Measurements from ENCODE around the gene EFCAB5.
"Not testable (repeated sequence)": the region's sequence is repeated elsewhere in the genome, so short reads cannot be mapped to it uniquely, and the experiment has no call there.

The EFCAB5 gene

DNA sequence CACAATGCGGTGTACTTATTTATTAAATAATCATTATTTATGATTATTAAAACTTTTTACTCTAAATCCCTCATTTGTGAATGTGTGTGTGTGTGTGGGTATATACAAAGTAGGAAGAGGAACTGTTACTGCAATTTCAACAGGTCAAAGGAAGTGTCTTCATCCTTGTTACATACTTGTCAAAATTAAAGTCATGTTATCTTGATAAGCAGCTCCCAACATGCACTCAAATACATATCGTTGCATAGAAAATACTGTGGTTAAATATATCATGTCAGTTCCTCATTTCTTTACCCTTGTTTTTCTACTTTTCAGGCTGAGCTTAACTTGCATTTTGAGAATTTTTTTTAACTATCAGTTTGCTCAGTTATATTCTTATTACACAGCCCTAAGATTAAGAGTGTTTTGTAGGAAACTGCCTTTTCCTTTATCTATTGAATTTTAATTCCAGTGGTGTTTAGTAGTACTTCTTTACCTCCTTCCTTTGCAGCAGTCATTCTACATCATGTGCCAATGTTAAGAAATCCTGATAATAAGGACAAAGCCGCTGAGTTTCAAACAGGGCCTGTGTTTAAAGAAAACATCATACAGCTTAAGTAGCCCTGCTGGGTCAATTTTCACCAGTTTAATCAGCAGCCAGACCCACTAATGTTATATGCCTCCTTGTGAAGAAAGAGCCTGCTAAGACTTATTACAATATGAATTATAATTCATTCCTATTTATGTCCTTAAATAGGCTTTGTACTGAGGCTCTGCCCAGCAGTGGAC, 7.2 kb downstream of the EFCAB5 start:
- Histone ChIP-seq H3K27me3 (ENCODE audit: control insufficient read depth, insufficient read depth, low read length) (no peaks in the 10 kb centered on the region), H3K9ac (ENCODE audit: low read depth, low read length) (no peak overlapping the region), H3K9me3 (ENCODE audit: control insufficient read depth, insufficient read depth, low read length) (no peaks in the 10 kb centered on the region), H3K4me3 (ENCODE audit: low read depth, low read length) (no peak overlapping the region), H3K36me3 (ENCODE audit: control insufficient read depth, insufficient read depth, low read length) (no peaks in the 10 kb centered on the region), H3K4me1 (ENCODE audit: control insufficient read depth, insufficient read depth, low read length) (no peaks in the 10 kb centered on the region)

DNA sequence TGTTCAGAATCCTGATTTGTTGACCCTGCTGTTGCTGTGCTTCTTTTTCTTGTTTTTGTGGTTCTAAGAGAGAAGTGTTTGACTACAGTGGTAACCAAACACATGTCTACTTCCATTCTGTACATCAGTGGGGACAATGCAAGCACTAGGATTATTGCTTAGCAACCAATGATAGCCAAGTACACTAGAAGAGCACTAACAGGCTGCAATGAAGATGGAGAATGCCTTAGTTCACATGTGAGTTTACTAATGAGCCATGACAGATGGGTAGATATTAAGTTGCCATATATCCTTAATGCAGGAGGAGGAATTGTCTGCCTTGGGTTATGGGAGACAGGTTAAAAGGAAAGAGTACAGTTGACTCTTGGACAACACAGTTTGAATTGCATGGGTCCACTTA, 8.3 kb downstream of the EFCAB5 start:
- Histone ChIP-seq H3K9ac (ENCODE audit: low read depth, low read length) (no peak overlapping the region), H3K4me3 (ENCODE audit: low read depth, low read length) (no peak overlapping the region), H3K4me1 (ENCODE audit: control insufficient read depth, insufficient read depth, low read length) (no peaks in the 10 kb centered on the region), H3K36me3 (ENCODE audit: control insufficient read depth, insufficient read depth, low read length) (no peaks in the 10 kb centered on the region), H3K27me3 (ENCODE audit: control insufficient read depth, insufficient read depth, low read length) (no peaks in the 10 kb centered on the region), H3K9me3 (ENCODE audit: control insufficient read depth, insufficient read depth, low read length) (no peaks in the 10 kb centered on the region)

DNA sequence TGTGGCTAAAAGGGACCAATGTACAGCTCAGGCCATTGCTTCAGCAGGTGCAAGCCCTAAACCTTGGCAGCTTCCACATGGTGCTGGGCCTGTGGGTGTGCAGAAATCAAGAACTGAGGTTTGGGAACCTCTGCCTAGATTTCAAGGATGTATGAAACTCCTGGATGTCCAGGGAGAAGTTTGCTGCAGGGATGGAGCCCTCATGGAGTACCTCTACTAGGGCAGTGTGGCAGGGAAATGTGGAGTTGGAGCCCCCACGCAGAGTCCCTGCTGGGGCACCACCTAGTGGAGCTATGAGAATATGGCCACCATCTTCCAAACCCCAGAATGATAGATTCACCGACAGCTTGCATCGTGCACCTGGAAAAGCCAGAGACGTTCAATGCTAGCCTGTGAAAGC, 13.0 kb downstream of the EFCAB5 start:
- no peaks in the 10 kb centered on the region for H3K9me3 ChIP-seq (ENCODE audit: control insufficient read depth, insufficient read depth, low read length)
- no peaks in the 10 kb centered on the region for H3K36me3 ChIP-seq (ENCODE audit: control insufficient read depth, insufficient read depth, low read length)
- no peak overlapping the region for H3K4me3 ChIP-seq (ENCODE audit: low read depth, low read length)
- no peak overlapping the region for H3K9ac ChIP-seq (ENCODE audit: low read depth, low read length)
- H3K4me1 ChIP-seq (ENCODE audit: control insufficient read depth, insufficient read depth, low read length), result no peaks in the 10 kb centered on the region
- H3K27me3 ChIP-seq (ENCODE audit: control insufficient read depth, insufficient read depth, low read length), result no peaks in the 10 kb centered on the region

DNA sequence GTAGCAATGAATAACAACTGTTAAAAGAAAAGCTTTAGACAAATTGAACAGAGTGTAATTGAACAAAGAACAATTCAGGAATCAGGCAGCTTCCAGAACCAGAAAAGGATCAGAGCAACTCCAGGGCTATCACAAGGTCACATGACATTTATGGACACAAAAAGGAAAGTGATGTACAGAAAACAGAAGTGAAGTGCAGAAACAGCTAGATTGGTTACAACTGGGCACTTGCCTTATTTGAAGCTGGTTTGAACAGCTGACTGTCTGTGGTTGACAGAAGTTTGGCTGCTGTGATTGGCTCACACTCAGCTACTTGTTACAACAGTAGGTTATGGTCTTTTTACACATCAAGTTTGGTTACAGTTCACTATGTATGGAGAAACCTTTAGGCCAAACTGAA, 14.8 kb downstream of the EFCAB5 start:
- no peak overlapping the region for H3K9ac ChIP-seq (ENCODE audit: low read depth, low read length)
- H3K36me3 ChIP-seq (ENCODE audit: control insufficient read depth, insufficient read depth, low read length), result no peaks in the 10 kb centered on the region
- H3K4me1 ChIP-seq (ENCODE audit: control insufficient read depth, insufficient read depth, low read length), result no peaks in the 10 kb centered on the region
- no peaks in the 10 kb centered on the region for H3K27me3 ChIP-seq (ENCODE audit: control insufficient read depth, insufficient read depth, low read length)
- no peak overlapping the region for H3K4me3 ChIP-seq (ENCODE audit: low read depth, low read length)
- H3K9me3 ChIP-seq (ENCODE audit: control insufficient read depth, insufficient read depth, low read length), result no peaks in the 10 kb centered on the region

DNA sequence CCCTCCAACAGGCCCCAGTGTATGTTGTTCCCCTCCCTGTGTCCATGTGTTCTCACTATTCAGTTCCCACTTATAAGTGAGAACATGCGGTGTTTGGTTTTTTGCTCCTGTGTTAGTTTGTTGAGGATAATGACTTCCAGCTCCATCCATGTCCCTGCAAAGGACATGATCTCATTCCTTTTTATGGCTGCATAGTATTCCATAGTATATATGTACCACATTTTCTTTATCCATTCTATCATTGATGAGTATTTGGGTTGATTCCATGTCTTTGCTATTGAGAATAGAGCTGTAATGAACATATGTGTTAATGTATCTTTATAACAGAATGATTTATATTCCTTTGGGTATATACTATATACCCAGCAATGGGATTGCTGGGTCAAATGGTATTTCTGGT, 16.1 kb downstream of the EFCAB5 start:
- H3K4me1 ChIP-seq (ENCODE audit: control insufficient read depth, insufficient read depth, low read length); H3K9me3 ChIP-seq (ENCODE audit: control insufficient read depth, insufficient read depth, low read length); H3K27me3 ChIP-seq (ENCODE audit: control insufficient read depth, insufficient read depth, low read length); H3K4me3 ChIP-seq (ENCODE audit: low read depth, low read length); H3K36me3 ChIP-seq (ENCODE audit: control insufficient read depth, insufficient read depth, low read length); H3K9ac ChIP-seq (ENCODE audit: low read depth, low read length): not testable (repeated sequence)

DNA sequence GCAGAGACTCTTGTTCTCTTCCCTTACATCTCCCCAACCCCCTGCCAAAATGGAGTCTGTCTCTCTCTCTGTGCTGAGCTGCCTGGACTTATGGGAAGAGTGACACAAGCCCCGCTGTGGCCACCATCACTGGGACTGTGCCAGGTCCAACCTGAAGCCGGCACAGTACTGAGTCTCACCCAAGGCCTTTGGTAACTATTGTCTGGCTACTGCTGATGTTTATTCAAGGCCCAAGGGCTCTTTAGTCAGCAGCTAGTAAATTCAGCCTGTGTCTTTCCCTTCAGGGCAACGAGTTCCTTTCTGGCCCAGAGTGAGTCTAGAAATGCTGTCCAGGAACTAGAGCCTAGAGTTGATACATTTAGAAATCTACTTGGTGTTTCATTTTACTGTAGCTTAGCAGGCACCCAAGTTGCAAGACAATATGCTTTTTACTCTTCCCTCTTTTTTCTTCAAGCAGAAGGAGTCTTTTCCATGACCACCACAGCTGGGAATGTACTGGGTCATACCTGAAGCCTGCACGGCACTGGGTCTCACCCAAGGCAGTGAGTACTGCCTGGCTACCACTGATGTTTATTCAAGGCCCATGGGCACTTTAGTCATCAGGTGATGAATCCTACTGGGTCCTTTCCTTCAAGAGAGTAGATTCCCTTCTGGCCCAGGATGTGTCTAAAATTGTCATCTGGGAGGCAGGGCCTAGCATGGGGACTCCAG, 17.7 kb downstream of the EFCAB5 start:
- H3K27me3 ChIP-seq (ENCODE audit: control insufficient read depth, insufficient read depth, low read length), result no peaks in the 10 kb centered on the region
- no peaks in the 10 kb centered on the region for H3K36me3 ChIP-seq (ENCODE audit: control insufficient read depth, insufficient read depth, low read length)
- H3K4me1 ChIP-seq (ENCODE audit: control insufficient read depth, insufficient read depth, low read length), result no peaks in the 10 kb centered on the region
- H3K9me3 ChIP-seq (ENCODE audit: control insufficient read depth, insufficient read depth, low read length), result no peaks in the 10 kb centered on the region
- H3K9ac ChIP-seq (ENCODE audit: low read depth, low read length), result no peak overlapping the region
- no peak overlapping the region for H3K4me3 ChIP-seq (ENCODE audit: low read depth, low read length)

DNA sequence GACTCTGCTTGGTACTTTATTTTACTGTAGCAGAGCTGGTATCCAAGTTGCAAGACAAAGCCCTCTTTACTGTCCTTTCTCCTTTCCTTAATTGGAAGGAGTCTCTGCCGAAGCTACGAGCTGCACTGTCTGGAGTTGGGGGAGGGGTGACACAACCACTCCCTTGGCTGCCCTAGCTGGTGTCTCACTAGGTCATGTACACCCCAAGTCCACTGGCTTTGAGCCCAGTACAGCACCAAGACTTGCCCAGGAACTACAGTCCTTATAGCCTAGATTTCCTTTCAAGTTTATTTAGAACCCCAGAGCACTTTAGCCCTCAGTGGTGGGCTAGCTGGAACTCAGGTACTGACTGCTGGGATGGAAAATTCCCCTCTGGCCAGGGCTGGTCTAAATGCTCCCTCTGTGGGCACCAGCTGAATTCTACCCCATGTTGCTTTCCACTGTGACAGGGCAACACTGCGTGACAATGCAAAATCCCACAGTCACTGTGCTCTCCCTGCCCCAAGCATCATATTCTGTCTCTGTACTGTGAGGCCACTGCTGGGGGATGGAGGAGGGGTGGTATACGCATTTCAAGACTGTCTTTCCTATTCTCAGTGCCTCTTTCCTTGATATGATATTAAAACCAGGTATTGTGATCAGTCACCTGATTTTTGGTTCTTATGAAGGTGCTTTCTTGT, 18.4 kb downstream of the EFCAB5 start:
- Histone ChIP-seq H3K4me1 (ENCODE audit: control insufficient read depth, insufficient read depth, low read length) (no peaks in the 10 kb centered on the region), H3K27me3 (ENCODE audit: control insufficient read depth, insufficient read depth, low read length) (no peaks in the 10 kb centered on the region), H3K36me3 (ENCODE audit: control insufficient read depth, insufficient read depth, low read length) (no peaks in the 10 kb centered on the region), H3K9ac (ENCODE audit: low read depth, low read length) (no peak overlapping the region), H3K9me3 (ENCODE audit: control insufficient read depth, insufficient read depth, low read length) (no peaks in the 10 kb centered on the region), H3K4me3 (ENCODE audit: low read depth, low read length) (no peak overlapping the region)

DNA sequence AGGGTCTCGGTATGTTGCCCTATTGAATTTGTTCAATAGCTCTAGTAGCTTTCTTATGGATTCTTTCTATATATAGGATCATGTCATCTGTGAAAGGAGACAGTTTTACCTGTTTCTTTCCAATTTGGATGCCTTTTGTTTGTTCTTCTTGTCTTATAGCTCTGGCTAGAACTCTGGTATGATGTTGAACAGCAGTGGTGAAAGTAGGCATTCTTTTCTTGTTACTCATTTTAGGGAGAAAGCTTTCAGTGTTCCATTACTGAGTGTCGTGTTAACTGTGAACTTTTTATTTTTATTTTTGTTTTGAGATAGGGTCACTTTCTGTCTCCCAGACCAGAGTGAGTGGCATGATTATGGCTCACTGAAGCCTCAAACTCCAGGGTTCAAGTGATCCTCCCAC, 21.2 kb downstream of the EFCAB5 start:
- H3K4me1 ChIP-seq (ENCODE audit: control insufficient read depth, insufficient read depth, low read length), result no peaks in the 10 kb centered on the region
- H3K27me3 ChIP-seq (ENCODE audit: control insufficient read depth, insufficient read depth, low read length), result no peaks in the 10 kb centered on the region
- no peaks in the 10 kb centered on the region for H3K36me3 ChIP-seq (ENCODE audit: control insufficient read depth, insufficient read depth, low read length)
- no peak overlapping the region for H3K4me3 ChIP-seq (ENCODE audit: low read depth, low read length)
- no peaks in the 10 kb centered on the region for H3K9me3 ChIP-seq (ENCODE audit: control insufficient read depth, insufficient read depth, low read length)
- H3K9ac ChIP-seq (ENCODE audit: low read depth, low read length), result no peak overlapping the region

DNA sequence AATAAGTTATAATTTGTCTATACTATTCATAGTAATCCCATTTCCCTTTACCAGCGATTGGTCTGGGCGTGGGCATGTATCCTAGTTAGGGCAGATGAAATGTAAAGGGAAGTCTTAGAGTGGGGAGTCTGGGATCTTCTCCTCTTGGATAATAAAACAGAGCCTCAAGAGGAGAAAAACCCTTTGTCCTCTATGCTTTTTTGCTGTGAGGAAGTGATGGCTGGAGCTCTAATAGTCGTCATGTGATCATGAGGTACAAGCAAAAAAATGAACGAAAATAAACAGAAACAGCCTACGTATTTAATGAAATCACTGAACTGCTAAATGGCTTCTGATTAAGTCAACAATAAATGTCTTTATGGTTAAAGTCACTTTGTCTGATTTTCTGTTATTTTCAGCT, 26.8 kb downstream of the EFCAB5 start:
- Histone ChIP-seq H3K9me3 (ENCODE audit: control insufficient read depth, insufficient read depth, low read length) (no peaks in the 10 kb centered on the region), H3K27me3 (ENCODE audit: control insufficient read depth, insufficient read depth, low read length) (no peaks in the 10 kb centered on the region), H3K36me3 (ENCODE audit: control insufficient read depth, insufficient read depth, low read length) (no peaks in the 10 kb centered on the region), H3K9ac (ENCODE audit: low read depth, low read length) (no peak overlapping the region), H3K4me3 (ENCODE audit: low read depth, low read length) (no peak overlapping the region), H3K4me1 (ENCODE audit: control insufficient read depth, insufficient read depth, low read length) (no peaks in the 10 kb centered on the region)

DNA sequence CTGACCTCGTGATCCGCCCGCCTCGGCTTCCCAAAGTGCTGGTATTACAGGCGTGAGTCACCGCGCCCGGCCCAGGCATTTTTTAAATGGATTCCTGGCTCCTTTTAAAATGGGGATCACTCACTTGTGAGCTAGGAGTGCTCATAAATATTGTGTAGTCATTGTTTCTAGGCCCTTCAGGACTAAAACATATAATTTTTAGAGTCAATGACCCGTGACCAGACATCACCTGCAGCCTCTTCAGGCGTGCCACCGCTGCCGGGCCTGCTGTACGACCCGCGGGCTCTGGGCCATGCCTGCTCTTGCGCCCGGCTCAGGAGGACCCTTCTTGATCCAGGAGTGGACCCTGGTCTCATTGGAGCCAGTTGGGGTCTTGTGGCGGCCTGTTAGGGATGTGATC, 30.8 kb downstream of the EFCAB5 start:
- no peaks in the 10 kb centered on the region for H3K36me3 ChIP-seq (ENCODE audit: control insufficient read depth, insufficient read depth, low read length)
- H3K9me3 ChIP-seq (ENCODE audit: control insufficient read depth, insufficient read depth, low read length), result no peaks in the 10 kb centered on the region
- no peaks in the 10 kb centered on the region for H3K27me3 ChIP-seq (ENCODE audit: control insufficient read depth, insufficient read depth, low read length)
- no peak overlapping the region for H3K9ac ChIP-seq (ENCODE audit: low read depth, low read length)
- H3K4me3 ChIP-seq (ENCODE audit: low read depth, low read length), result no peak overlapping the region
- no peaks in the 10 kb centered on the region for H3K4me1 ChIP-seq (ENCODE audit: control insufficient read depth, insufficient read depth, low read length)

DNA sequence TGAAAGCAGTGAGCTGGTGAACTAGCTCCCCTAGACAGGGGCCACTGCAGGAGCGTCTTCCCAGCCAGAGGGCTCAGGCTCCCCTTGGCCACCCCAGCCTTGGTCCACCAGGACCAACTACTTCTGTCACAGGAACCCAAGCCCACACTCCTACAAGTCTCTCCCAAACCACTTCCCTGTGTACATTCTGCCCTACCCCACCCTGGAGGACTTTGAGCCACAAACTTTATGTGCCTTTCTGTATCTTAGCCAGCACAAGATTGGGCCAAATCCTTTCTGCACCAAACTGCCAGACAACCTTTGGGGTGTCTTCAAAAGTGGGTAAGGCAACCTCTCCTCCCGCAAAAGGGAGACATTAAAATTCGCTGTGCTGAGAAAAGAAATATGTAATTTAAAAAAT, 31.6 kb downstream of the EFCAB5 start:
- Histone ChIP-seq H3K4me3 (ENCODE audit: low read depth, low read length) (no peak overlapping the region), H3K9me3 (ENCODE audit: control insufficient read depth, insufficient read depth, low read length) (no peaks in the 10 kb centered on the region), H3K27me3 (ENCODE audit: control insufficient read depth, insufficient read depth, low read length) (no peaks in the 10 kb centered on the region), H3K36me3 (ENCODE audit: control insufficient read depth, insufficient read depth, low read length) (no peaks in the 10 kb centered on the region), H3K4me1 (ENCODE audit: control insufficient read depth, insufficient read depth, low read length) (no peaks in the 10 kb centered on the region), H3K9ac (ENCODE audit: low read depth, low read length) (no peak overlapping the region)

DNA sequence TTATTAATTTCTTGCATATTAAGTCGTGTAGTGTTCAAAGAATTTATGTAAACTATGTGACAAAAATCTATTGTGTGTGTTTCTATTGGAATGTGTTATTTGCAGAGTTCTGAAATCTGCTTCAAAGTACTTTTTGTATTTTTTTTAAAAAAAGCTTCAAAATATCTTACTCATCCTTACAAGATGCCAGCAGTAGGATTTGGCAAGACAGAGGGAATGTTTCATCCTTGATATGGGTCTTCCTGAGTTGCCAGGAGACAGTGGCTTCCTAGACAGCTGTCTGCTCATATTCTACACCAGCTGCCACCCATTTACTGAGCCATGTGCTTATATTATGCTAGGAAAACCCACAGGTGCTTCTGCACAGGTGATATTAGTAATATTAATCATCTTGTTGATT, 36.4 kb downstream of the EFCAB5 start:
- no peak overlapping the region for H3K4me3 ChIP-seq (ENCODE audit: low read depth, low read length)
- no peak overlapping the region for H3K9ac ChIP-seq (ENCODE audit: low read depth, low read length)
- H3K9me3 ChIP-seq (ENCODE audit: control insufficient read depth, insufficient read depth, low read length), result no peaks in the 10 kb centered on the region
- no peaks in the 10 kb centered on the region for H3K36me3 ChIP-seq (ENCODE audit: control insufficient read depth, insufficient read depth, low read length)
- no peaks in the 10 kb centered on the region for H3K4me1 ChIP-seq (ENCODE audit: control insufficient read depth, insufficient read depth, low read length)
- no peaks in the 10 kb centered on the region for H3K27me3 ChIP-seq (ENCODE audit: control insufficient read depth, insufficient read depth, low read length)
